Mesenchymal stem cell (in vitro differentiated cells and primary cell): ENCODE data around the gene RRAS.

Source experiments
- DNase-seq: peaks from one replicate; pipeline ENCODE4 v3.0.0-alpha.2; 2013
- H2AFZ ChIP-seq: one replicate; pipeline ENCODE4 v1.6.1; 2013; ENCODE audit warnings: low read depth, mild to moderate bottlenecking, control low read depth, inconsistent platforms, low read length, moderate library complexity
- H2AK5ac ChIP-seq: 2 replicates; pipeline ENCODE4 v1.6.1; 2013; ENCODE audit warnings: low read length, moderate library complexity, mild to moderate bottlenecking, inconsistent platforms; ENCODE audit not compliant: severe bottlenecking
- H2BK120ac ChIP-seq: one replicate; pipeline ENCODE4 v1.6.1; 2013; ENCODE audit warnings: low read depth, mild to moderate bottlenecking, inconsistent platforms, low read length, moderate library complexity
- H2BK12ac ChIP-seq, 2 experiments: one replicate each; pipeline ENCODE4 v1.6.1; 2013; ENCODE audit warnings: inconsistent platforms in 2 of 2, low read length in 2 of 2, mild to moderate bottlenecking in 2 of 2, moderate library complexity in 2 of 2, control low read depth in 1 of 2
- H2BK15ac ChIP-seq: one replicate; pipeline ENCODE4 v1.6.1; 2013; ENCODE audit warnings: mild to moderate bottlenecking, low read depth, inconsistent platforms; ENCODE audit not compliant: poor library complexity, severe bottlenecking
- H2BK5ac ChIP-seq: 2 replicates; pipeline ENCODE4 v1.6.1; 2013; ENCODE audit warnings: low read depth, mild to moderate bottlenecking, low read length, control low read depth, inconsistent platforms; ENCODE audit not compliant: poor library complexity, severe bottlenecking
- H3K14ac ChIP-seq, 2 experiments: one replicate each; pipeline ENCODE4 v1.6.1; 2013; ENCODE audit warnings: inconsistent platforms in 2 of 2, low read length in 2 of 2, control low read depth in 1 of 2, mild to moderate bottlenecking in 1 of 2, moderate library complexity in 1 of 2
- H3K18ac ChIP-seq, 2 experiments: one replicate each; pipeline ENCODE4 v1.6.1; 2013; ENCODE audit warnings: inconsistent platforms in 2 of 2, low read length in 2 of 2, control low read depth in 1 of 2, low read depth in 1 of 2, mild to moderate bottlenecking in 1 of 2
- H3K23ac ChIP-seq, 2 experiments: one replicate each; pipeline ENCODE4 v1.6.1; 2013; ENCODE audit warnings: inconsistent platforms in 2 of 2, low read length in 2 of 2, mild to moderate bottlenecking in 2 of 2, moderate library complexity in 2 of 2, control low read depth in 1 of 2
- H3K27ac ChIP-seq: 2 replicates; pipeline ENCODE4 v1.5.1; 2013; ENCODE audit warnings: mild to moderate bottlenecking, moderate library complexity, low read length, control low read depth, inconsistent platforms; ENCODE audit not compliant: poor library complexity, severe bottlenecking
- H3K27me3 ChIP-seq, 2 experiments: 2 replicates each; pipeline versions ENCODE4 v1.6.1 to v1.7.0; 2013; ENCODE audit warnings: low read length in 2 of 2, mild to moderate bottlenecking in 2 of 2, moderate library complexity in 2 of 2, control low read depth in 1 of 2, inconsistent platforms in 1 of 2; ENCODE audit not compliant: control insufficient read depth in 1 of 2, insufficient read depth in 1 of 2
- H3K36me3 ChIP-seq, 2 experiments: 2 replicates each; pipeline versions ENCODE4 v1.6.1 to v1.7.0; 2013; ENCODE audit warnings: low read length in 2 of 2, control low read depth in 1 of 2, inconsistent platforms in 1 of 2, low read depth in 1 of 2, mild to moderate bottlenecking in 1 of 2; ENCODE audit not compliant: insufficient read depth in 2 of 2, control insufficient read depth in 1 of 2
- H3K4ac ChIP-seq, 2 experiments: one replicate each; pipeline ENCODE4 v1.6.1; 2013; ENCODE audit warnings: inconsistent platforms in 2 of 2, low read length in 2 of 2, mild to moderate bottlenecking in 2 of 2, moderate library complexity in 2 of 2, control low read depth in 1 of 2, low read depth in 1 of 2
- H3K4me1 ChIP-seq: 2 replicates; pipeline ENCODE4 v1.6.1; 2013; ENCODE audit warnings: low read depth, low read length, control low read depth; ENCODE audit not compliant: control insufficient read depth, insufficient read depth
- H3K4me2 ChIP-seq: 2 replicates; pipeline ENCODE4 v1.6.1; 2013; ENCODE audit warnings: low read length, mild to moderate bottlenecking, inconsistent platforms; ENCODE audit not compliant: poor library complexity, severe bottlenecking
- H3K4me3 ChIP-seq, 2 experiments: 2 replicates each; pipeline versions ENCODE4 v1.5.1 to v1.7.0; 2013; ENCODE audit warnings: low read length in 2 of 2, mild to moderate bottlenecking in 2 of 2, control low read depth in 1 of 2, low read depth in 1 of 2; ENCODE audit not compliant: insufficient read depth in 1 of 2
- H3K79me1 ChIP-seq: replicated peaks from 2 replicates; pipeline ENCODE4 v1.6.1; 2013; ENCODE audit warnings: mild to moderate bottlenecking, control low read depth, low read length, inconsistent platforms; ENCODE audit not compliant: poor library complexity, severe bottlenecking
- H3K9ac ChIP-seq: 2 replicates; pipeline ENCODE4 v1.7.0; 2013; ENCODE audit warnings: mild to moderate bottlenecking, low read length, moderate library complexity
- H3K9me3 ChIP-seq: 2 replicates; pipeline ENCODE4 v1.7.0; 2013; ENCODE audit warnings: mild to moderate bottlenecking, low read length; ENCODE audit not compliant: control insufficient read depth
- H4K8ac ChIP-seq: one replicate; pipeline ENCODE4 v1.6.1; 2013; ENCODE audit warnings: inconsistent platforms, mild to moderate bottlenecking, low read length, moderate library complexity
- H4K91ac ChIP-seq: one replicate; pipeline ENCODE4 v1.6.1; 2013; ENCODE audit warnings: mild to moderate bottlenecking, low read length, inconsistent platforms
- WGBS: methylation state at CpG from one replicate; pipeline ENCODE4 v1.1.7; 2013; ENCODE audit warnings: mixed read lengths; 5-methylcytosine and 5-hydroxymethylcytosine counted together

The RRAS gene

GRCh38 chr19:49614096-49614833 is 25.7 kb downstream of the RRAS start:
- Histone ChIP-seq H2BK120ac (no peak overlapping the region), H3K4ac (peak overlapping the region in 1 of 2 experiments; percentile 73), H3K9me3 (no peaks in the 10 kb centered on the region), H3K36me3 (peaks cover 45 to 67% of the 10 kb centered on the region in 2 experiments), H3K4me1 (peaks cover 20% of the 10 kb centered on the region), H4K8ac (no peak overlapping the region), H3K27me3 (no peaks in the 10 kb centered on the region), H2BK12ac (peak overlapping the region; percentile 63 to 75), H2AK5ac (no peak overlapping the region), H3K9ac (peak overlapping the region; percentile 66), H3K79me1 (peaks cover 35% of the 10 kb centered on the region), H3K18ac (peak overlapping the region; percentile 60 to 90), H2BK5ac (no peak overlapping the region), H3K23ac (no peak overlapping the region), H3K27ac (peak overlapping the region; percentile 42), H2AFZ (no peak overlapping the region), H2BK15ac (no peak overlapping the region), H4K91ac (peak overlapping the region; percentile 80), H3K4me3 (peak overlapping the region in 1 of 2 experiments; percentile 50), H3K4me2 (no peak overlapping the region), H3K14ac (no peak overlapping the region)
- 29% methylated on average over 18 of the region's 19 CpGs for WGBS
- peak; percentile 96 for DNase-seq

- no peak overlapping the region for H2AFZ ChIP-seq
- H2BK5ac ChIP-seq = no peak overlapping the region
- H3K36me3 ChIP-seq = peaks cover 47 to 67% of the 10 kb centered on the region in 2 experiments
- 45% methylated on average over 4 of the region's 4 CpGs for WGBS
- H2BK12ac ChIP-seq = peak overlapping the region in 1 of 2 experiments; percentile 59
- H3K4me2 ChIP-seq = no peak overlapping the region
- H3K79me1 ChIP-seq = peaks cover 32% of the 10 kb centered on the region
- peak overlapping the region; percentile 42 for H3K27ac ChIP-seq
- peak overlapping the region; percentile 78 for H4K91ac ChIP-seq
- no peak overlapping the region for H3K14ac ChIP-seq
- peak; percentile 61 for DNase-seq
- peak overlapping the region in 1 of 2 experiments; percentile 1 for H3K18ac ChIP-seq
- H2AK5ac ChIP-seq = no peak overlapping the region
- no peaks in the 10 kb centered on the region for H3K27me3 ChIP-seq
- H3K4ac ChIP-seq = peak overlapping the region; percentile 6 to 39
- no peak overlapping the region for H3K23ac ChIP-seq
- H2BK15ac ChIP-seq = no peak overlapping the region
- H3K9ac ChIP-seq = peak overlapping the region; percentile 66
- H4K8ac ChIP-seq = no peak overlapping the region
- H3K4me1 ChIP-seq = peaks cover 20% of the 10 kb centered on the region
- no peaks in the 10 kb centered on the region for H3K9me3 ChIP-seq
- peak overlapping the region in 1 of 2 experiments; percentile 50 for H3K4me3 ChIP-seq
- no peak overlapping the region for H2BK120ac ChIP-seq
Observed at GRCh38 chr19:49613374-49613773, 26.6 kb downstream of the RRAS start.

GRCh38 chr19:49609499-49610092 is 30.3 kb downstream of the RRAS start:
- Histone ChIP-seq H3K4me1 (peaks cover 19% of the 10 kb centered on the region), H2BK5ac (no peak overlapping the region), H3K27ac (no peak overlapping the region), H2BK120ac (no peak overlapping the region), H2AFZ (no peak overlapping the region), H4K91ac (no peak overlapping the region), H3K4me2 (no peak overlapping the region), H3K9me3 (no peaks in the 10 kb centered on the region), H2BK15ac (no peak overlapping the region), H2AK5ac (peak overlapping the region; percentile 8), H3K27me3 (no peaks in the 10 kb centered on the region), H3K36me3 (peaks cover 48 to 63% of the 10 kb centered on the region in 2 experiments), H3K4me3 (no peak overlapping the region), H2BK12ac (no peak overlapping the region), H3K18ac (no peak overlapping the region), H3K4ac (no peak overlapping the region), H3K9ac (no peak overlapping the region), H3K79me1 (peaks cover 9% of the 10 kb centered on the region), H4K8ac (peak overlapping the region; percentile 32), H3K14ac (no peak overlapping the region), H3K23ac (no peak overlapping the region)
- WGBS = 98% methylated on average over 12 of the region's 12 CpGs
- DNase-seq = no peak

GRCh38 chr19:49605605-49606004 is 34.3 kb downstream of the RRAS start:
- no peak overlapping the region for H4K8ac ChIP-seq

More at GRCh38 chr19:49605605-49606004, 34.3 kb downstream of the RRAS start:
- no peak for DNase-seq
- Histone ChIP-seq H3K4me1 (peaks cover 3% of the 10 kb centered on the region), H3K9ac (no peak overlapping the region), H3K27me3 (no peaks in the 10 kb centered on the region), H3K27ac (no peak overlapping the region), H2BK12ac (no peak overlapping the region), H3K14ac (no peak overlapping the region), H4K91ac (no peak overlapping the region), H2BK15ac (no peak overlapping the region), H3K36me3 (peaks cover 80 to 84% of the 10 kb centered on the region in 2 experiments), H3K4ac (no peak overlapping the region), H3K4me2 (no peak overlapping the region), H2BK120ac (no peak overlapping the region), H3K18ac (no peak overlapping the region), H3K79me1 (peaks cover 9% of the 10 kb centered on the region), H3K23ac (no peak overlapping the region), H2BK5ac (no peak overlapping the region), H3K4me3 (no peak overlapping the region), H3K9me3 (no peaks in the 10 kb centered on the region), H2AFZ (no peak overlapping the region), H2AK5ac (no peak overlapping the region)
- WGBS = 98% methylated on average over 7 of the region's 7 CpGs
